ENCODE measurements around the gene SGCD. TPM values are rescaled to one million over a fixed set of nuclear protein-coding genes. Genes with fewer than 3 reads are reported as not detected.

SGCD gene
- polyA plus RNA-seq, 1 donor: 82.7 TPM

DNA sequence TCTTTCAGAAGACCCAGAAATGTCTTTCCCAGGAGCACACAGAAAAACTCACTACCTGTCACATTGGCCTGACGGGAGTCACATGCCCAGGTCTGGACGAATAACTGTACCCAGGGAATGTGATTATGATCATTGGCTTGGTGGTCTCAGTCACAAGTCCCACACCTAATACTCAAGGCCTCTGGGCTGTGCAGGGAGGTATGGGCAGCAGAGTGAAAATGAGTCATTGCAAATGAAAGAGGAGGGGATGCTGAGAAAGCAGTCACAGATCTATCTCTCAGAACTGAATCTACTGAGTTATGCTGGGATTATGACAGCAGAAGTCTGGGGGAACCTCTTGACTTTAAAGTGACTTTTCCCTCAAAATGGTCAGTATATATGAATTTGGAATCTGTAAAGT, 36.9 kb downstream of the SGCD start:
- no peak for DNase-seq

DNA sequence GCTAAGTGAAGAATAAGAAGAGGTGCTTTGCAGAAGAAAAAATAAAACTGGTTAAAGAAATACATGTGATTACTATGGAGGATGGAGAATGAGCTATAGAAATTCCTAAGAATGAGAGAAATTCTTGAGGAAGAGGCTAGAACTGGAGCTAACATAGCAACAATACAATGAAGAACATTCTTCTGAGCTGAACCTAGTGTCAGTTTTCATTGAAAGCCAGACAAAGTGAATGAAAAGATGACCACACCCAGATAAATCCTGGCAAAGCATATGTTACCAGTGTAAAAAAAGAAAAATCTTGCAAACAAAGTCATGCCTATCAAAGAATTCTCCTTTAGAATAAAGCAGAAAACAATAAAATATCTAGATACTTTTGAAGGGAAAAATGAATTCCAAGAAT, 39.6 kb downstream of the SGCD start:
- no peak for DNase-seq

GRCh38 chr5:156367597-156367996, 40.6 kb downstream of the SGCD start:
- DNase-seq: no peak

DNA sequence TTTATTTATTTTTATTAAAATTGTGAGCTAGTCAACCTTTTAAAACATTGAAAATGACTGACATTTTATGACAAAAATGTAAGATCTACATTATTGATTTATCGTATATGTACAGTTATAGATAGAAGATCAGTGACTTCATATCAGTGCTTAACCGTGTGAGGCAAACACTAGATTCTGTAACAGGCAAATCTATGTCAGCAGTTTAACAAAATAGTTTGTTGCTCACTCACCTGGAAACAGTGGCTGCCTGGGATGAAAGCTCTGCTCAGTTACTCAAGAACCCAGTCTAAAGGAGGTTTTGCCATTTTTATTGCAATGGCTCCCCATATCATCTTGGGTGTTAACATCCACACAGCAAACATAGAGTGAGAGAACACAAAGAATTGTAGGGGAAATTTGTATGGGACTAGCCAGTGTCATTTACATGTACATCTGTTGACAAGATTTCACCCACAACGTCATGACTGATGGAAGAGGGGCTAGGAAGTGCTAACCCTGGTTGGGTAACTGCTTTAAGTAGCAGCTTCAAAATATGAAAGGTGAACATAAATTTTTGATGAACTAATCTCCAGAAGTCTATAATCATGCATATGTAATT, 49.0 kb downstream of the SGCD start:
- no peak for DNase-seq

GRCh38 chr5:156376751-156377150, 49.8 kb downstream of the SGCD start:
- DNase-seq: no peak

- no peak for DNase-seq
These were observed 51.2 kb downstream of the SGCD start for GRCh38 chr5:156378159-156378558.

DNA sequence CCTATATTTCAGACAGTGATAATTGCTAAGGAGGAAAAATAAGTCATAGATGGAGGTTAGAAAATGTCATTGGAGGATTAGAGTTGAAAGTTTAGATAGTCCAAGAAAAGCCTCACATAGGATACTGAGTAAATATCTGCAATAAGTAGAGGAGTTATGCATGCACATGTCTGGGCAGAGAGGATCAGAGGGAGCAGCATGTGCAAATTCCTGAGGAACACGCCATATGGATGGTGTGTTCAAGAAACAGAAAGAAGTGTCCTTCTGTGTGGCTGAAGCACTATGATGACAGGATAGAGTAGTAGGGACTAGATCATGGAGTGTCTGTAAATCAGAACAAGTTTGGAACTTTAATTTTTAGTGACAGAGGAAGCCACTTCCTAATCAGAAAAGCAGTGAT, 52.2 kb downstream of the SGCD start:
- no peak for DNase-seq

DNA sequence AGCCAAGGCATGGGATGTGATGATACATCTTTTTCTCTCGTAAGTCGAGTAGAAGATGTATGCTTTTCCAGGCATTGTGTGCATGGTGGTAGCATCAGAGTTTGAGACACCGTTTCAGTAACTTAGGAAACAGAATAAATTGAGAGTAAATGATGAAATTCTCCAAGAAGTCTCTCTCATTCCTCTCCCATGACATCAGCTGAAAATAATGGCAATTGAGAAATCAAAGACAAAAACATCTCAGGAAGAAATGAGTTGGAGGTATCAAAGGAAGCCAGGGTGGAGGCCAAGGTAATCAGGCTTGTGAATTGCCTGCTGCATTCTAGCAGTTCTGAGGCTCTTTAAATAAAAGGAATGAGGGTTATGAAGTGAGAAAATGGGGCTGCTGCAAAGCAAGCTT, 53.9 kb downstream of the SGCD start:
- no peak for DNase-seq

DNA sequence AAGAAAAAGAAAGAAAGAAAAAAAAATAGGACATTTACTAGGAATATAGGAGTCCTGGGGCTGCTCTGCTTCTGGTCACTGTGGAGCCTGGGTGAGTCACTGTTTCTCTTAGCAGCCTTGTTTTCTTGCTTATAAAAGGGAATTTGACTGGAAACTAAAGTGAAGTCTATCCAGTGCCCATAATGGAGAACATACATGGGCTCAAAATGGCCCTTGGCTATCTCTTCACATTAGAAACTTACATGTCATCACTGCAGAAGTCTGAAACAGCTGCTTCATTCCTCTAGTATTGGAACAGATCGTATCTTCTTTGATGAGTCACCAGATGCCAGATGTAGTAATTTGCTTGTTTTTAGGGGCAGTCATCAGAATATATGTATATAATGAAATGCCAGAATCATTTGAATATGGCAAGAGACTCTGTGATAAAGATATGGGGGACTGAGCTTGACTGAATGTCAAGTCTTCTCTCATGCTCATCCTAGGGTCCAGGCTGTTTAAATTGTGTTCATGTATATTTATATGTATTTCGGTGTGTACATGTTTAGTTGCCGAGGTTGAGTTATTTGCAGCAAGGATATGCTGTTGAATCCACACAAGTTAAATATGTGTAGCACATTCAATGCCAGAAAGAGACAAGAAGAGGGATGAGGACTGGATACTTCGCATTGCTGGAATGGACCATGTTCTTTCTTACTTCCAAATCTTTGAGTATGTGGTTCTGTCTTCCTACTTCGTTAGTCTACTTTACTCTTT, 56.7 kb downstream of the SGCD start:
- DNase-seq: no peak

GRCh38 chr5:156385416-156385815, 58.5 kb downstream of the SGCD start:
- DNase-seq: no peak

- no peak for DNase-seq
These were observed 60.0 kb downstream of the SGCD start for GRCh38 chr5:156386976-156387375.

DNA sequence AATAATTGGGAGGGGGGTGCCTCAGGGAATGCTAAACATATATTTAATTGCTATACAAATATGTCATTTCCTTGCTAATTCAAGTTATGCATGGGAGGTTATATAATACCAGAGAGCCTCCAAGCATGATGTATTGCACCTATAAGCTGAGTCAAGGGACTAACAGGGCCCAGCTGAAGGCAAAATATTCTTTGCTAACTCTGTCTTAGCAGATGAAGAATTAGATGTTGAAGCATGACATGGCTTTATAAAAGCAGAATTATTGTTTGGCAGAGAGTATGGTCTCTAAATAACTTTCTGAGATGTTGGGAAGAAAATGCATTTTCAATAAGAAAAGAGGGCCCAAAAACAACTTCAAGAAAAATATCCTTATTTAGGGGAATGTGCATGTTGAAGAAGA, 60.4 kb downstream of the SGCD start:
- no peak for DNase-seq

DNA sequence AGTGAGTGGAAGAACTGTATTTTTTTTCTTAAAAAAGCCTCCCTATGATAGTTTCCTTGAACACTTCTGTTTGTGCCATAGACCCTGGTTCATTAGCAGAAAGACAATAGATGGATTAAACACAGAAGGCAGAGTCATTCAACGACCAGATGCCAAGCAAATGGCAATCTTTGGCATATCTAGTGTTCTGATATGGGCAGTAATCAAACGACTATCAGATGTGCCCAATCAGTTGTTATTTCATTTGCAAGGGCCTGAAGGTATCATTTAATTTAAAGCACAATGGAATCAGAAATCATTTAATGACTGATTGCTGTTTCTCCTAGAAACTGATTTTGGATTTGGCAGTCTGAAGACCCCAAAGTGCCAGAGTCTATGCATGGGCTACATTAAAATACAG, 61.3 kb downstream of the SGCD start:
- DNase-seq: no peak

- DNase-seq: no peak
These were observed 64.2 kb downstream of the SGCD start for GRCh38 chr5:156391139-156391538.

DNA sequence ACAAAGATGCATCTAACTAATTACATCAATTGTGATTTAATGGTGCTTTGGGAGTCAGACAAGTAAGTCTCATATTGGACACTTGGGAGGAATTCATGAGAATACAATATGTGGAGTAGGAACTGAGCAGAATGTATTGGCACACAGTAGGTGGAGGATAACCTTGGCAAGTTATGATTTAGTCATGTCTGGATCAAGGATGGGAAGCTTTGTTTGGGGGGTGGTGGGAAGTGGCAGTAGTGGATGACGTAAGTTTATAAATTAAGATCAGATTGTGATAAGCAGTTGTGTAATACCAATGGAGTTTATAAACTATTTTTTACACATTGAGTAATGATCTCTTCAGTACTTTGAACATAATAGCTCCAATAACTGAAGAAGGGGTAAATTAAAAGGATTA, 67.0 kb downstream of the SGCD start:
- no peak for DNase-seq

DNA sequence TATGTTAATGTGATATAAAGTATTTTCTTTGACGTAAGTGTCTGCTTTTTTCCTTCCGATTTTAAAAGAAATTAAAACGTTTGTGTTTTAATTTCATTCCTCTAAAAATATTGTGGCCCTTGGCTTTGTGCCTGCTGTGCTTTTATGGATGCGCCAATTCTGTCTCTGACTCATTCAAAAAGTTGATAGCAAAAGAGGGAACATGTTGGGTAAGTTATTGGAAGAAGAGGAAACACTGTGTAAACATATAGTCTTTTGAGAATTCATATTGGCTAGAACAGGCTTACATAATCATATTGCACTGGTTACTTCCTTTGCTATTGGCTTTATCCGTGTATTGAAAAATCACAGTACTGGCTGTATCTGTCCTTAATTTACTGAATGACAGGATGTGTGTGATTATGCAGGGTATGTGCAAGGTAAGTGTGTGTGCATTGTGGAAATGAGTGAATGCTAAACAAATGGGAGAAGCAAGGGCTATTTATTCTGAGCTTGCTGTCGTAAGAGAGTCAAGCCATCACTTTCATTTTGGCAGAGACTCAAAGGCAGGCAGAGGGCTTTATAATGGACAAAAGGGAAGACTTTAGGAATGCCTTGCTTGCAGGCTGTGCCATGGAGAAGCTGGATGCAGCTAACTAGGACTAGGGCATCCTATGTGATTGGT, 67.8 kb downstream of the SGCD start:
- peak; percentile 68 for DNase-seq

- DNase-seq: no peak
These were observed 68.3 kb downstream of the SGCD start for GRCh38 chr5:156395306-156395675.

GRCh38 chr5:156396063-156396829, 69.3 kb downstream of the SGCD start:
- no peak for DNase-seq

DNA sequence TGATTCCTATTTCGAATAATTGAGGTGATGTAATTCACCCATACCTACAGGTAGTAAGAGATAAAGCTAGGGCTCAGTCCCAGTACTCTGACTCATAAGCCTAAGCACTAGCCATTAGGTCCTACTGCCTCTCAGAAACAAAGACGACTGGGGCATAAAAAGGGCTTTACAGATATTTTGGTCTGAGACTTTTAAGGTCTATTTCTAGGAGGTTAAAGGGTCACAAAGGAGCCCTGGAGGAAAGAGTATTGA, 69.8 kb downstream of the SGCD start:
- no peak for DNase-seq

GRCh38 chr5:156399323-156399722, 72.4 kb downstream of the SGCD start:
- DNase-seq: no peak

DNA sequence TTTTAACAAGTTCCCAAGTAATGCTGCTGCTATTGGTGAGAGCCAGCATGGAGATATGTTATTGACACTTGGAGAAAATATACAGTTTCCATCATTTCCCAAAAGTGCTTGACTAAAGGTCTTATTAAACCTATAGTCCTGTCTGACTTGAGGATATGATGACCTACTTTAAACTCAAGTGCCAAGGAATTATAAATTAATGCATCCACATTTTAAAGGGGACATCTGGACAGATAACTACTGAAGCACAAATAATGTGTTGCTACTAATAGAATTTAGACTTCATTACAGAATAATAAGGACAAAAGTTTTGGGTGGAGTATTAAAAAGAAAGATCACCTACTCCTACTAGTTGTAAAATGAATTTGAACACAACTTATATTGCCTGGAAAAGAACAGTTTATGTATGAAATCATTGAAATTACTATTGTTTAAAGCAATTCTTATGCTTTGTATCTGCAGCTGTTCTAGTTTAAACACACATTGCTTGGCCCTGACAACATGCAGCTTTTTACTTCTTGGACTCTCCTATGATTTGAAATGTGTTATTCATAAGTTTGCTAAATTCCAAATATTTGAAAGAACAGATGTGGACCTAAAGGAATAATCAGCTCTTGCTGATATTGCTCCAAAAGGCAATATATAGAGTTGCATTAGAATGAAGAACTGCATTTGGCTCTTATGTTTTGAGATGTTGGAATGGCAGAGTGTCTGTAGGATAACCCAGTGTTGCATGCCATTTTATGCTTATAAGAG, 73.4 kb downstream of the SGCD start:
- peak; percentile 69 for DNase-seq

GRCh38 chr5:156401804-156402203, 74.8 kb downstream of the SGCD start:
- no peak for DNase-seq

DNA sequence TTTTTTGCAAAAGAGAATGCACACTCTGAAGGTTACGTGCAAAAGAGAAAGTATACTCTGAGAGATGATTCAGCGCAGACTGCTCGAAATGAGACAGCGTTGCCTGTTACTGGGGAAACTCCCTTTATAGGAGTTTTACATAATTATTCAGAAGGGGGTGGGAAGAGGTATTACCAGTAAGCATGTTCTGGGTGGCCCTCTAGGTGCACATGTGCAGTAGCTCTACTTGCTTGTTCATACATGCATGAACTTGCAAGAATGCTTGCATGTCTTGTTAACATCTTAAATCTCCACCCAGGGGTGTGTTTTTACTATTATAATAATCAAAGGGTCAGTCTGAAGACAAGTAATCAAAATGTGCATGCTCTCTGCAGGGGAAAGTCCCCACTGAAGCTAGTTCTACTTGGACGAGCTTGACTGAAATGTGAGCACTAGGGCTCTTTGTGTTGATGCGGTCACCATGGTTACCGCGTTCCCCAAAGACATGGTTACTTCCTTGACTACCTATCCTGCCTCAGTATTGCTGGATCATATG, 75.5 kb downstream of the SGCD start:
- peak; percentile 92 for DNase-seq

Measured in hindlimb muscle (tissue), 1 donor.